IMR-90 (cell line): Measurements from ENCODE around the gene PABPC1L. TPM values are rescaled to one million over a fixed set of nuclear protein-coding genes. Genes with fewer than 3 reads are reported as not detected.

Source experiments
- ATAC-seq: fragments of 200-7000 bp; cut with Tn5 transposase; 2 replicates; pipeline ENCODE4 v1.9.1; 2020; ENCODE audit warnings: low read depth, mild to moderate bottlenecking, moderate library complexity
- BruUV-seq: library from RNA; stranded (reverse); fragments of 400-500 nt; replicated peaks from 2 replicates; lab custom pipeline; 2021; lab: Mats Ljungman, UMichigan
- CTCF ChIA-PET: fragments of 300-600 bp; formaldehyde crosslinking; extraction: SDS; loops from one replicate; lab custom pipeline; 2021; ENCODE audit warnings: antibody characterized with exemption; lab: Yijun Ruan, JAX
- POLR2A ChIA-PET: fragments of 300-600 bp; sonication (Branson Sonifier 250); formaldehyde crosslinking; loops from one replicate; lab custom pipeline; 2022; ENCODE audit warnings: antibody characterized with exemption; ENCODE audit not compliant: unreplicated experiment; lab: Charles Lee
- DNase-seq: peaks from one replicate; pipeline ENCODE4 v3.0.0; 2013
- H2AFZ ChIP-seq: replicated peaks from 2 replicates; pipeline ENCODE3; 2013; ENCODE audit warnings: low read length, mild to moderate bottlenecking; ENCODE audit not compliant: poor library complexity
- H2AK5ac ChIP-seq: 2 replicates; pipeline ENCODE4 v1.6.1; 2013; ENCODE audit warnings: low read depth, low read length, inconsistent platforms
- H2AK9ac ChIP-seq: replicated peaks from 2 replicates; pipeline ENCODE3; 2013; ENCODE audit warnings: mild to moderate bottlenecking, low read depth, low read length, moderate library complexity; ENCODE audit not compliant: poor library complexity
- H2BK120ac ChIP-seq: 2 replicates; pipeline ENCODE4 v1.6.1; 2013; ENCODE audit warnings: low read depth, low read length, inconsistent platforms
- H2BK15ac ChIP-seq: 3 replicates; pipeline ENCODE4 v1.6.1; 2013; ENCODE audit warnings: low read depth, low read length, inconsistent platforms
- H2BK20ac ChIP-seq: 2 replicates; pipeline ENCODE4 v1.6.1; 2013; ENCODE audit warnings: low read depth, mild to moderate bottlenecking, inconsistent platforms, low read length, moderate library complexity
- H2BK5ac ChIP-seq: 2 replicates; pipeline ENCODE4 v1.6.1; 2013; ENCODE audit warnings: mild to moderate bottlenecking, low read depth, low read length, inconsistent platforms; ENCODE audit not compliant: poor library complexity, severe bottlenecking
- H3K14ac ChIP-seq: replicated peaks from 2 replicates; pipeline ENCODE4 v1.6.1; 2013; ENCODE audit warnings: low read depth, low read length, inconsistent platforms
- H3K18ac ChIP-seq: 2 replicates; pipeline ENCODE4 v1.6.1; 2013; ENCODE audit warnings: low read depth, low read length, control low read depth
- H3K23ac ChIP-seq: 2 replicates; pipeline ENCODE4 v1.6.1; 2013; ENCODE audit warnings: low read depth, low read length, inconsistent platforms
- H3K27ac ChIP-seq: 2 replicates; pipeline ENCODE4 v1.5.1; 2013; ENCODE audit warnings: mild to moderate bottlenecking, control low read depth, low read length; ENCODE audit not compliant: insufficient read depth
- H3K27me3 ChIP-seq: 2 replicates; pipeline ENCODE4 v1.6.1; 2013; ENCODE audit warnings: low read length; ENCODE audit not compliant: control insufficient read depth, insufficient read depth
- H3K36me3 ChIP-seq: 2 replicates; pipeline ENCODE4 v1.6.1; 2013; ENCODE audit warnings: low read length, mixed read lengths; ENCODE audit not compliant: control insufficient read depth, insufficient read depth
- H3K4ac ChIP-seq: 2 replicates; pipeline ENCODE4 v1.6.1; 2013; ENCODE audit warnings: low read depth, low read length, inconsistent platforms
- H3K4me1 ChIP-seq: 2 replicates; pipeline ENCODE4 v1.6.1; 2013; ENCODE audit warnings: low read length, mixed read lengths; ENCODE audit not compliant: control insufficient read depth, insufficient read depth
- H3K4me2 ChIP-seq: 2 replicates; pipeline ENCODE4 v1.6.1; 2013; ENCODE audit warnings: low read depth, mild to moderate bottlenecking, control low read depth, low read length, moderate library complexity
- H3K4me3 ChIP-seq: 2 replicates; pipeline ENCODE4 v1.5.1; 2013; ENCODE audit warnings: low read depth, mild to moderate bottlenecking, control low read depth, low read length, moderate library complexity; ENCODE audit not compliant: insufficient read depth
- H3K56ac ChIP-seq: 2 replicates; pipeline ENCODE4 v1.6.1; 2013; ENCODE audit warnings: low read length, inconsistent platforms; ENCODE audit not compliant: insufficient read depth; ENCODE audit errors: extremely low read depth
- H3K79me1 ChIP-seq, 2 experiments: 2 replicates each; pipeline ENCODE4 v1.6.1; 2013; ENCODE audit warnings: low read length in 2 of 2, inconsistent platforms in 1 of 2, low read depth in 1 of 2
- H3K9ac ChIP-seq: 2 replicates; pipeline ENCODE4 v1.6.1; 2013; ENCODE audit warnings: low read depth, low read length, control low read depth
- H3K9me1 ChIP-seq: 2 replicates; pipeline ENCODE4 v1.6.1; 2013; ENCODE audit warnings: low read length, inconsistent platforms; ENCODE audit not compliant: insufficient read depth
- H3K9me3 ChIP-seq: 2 replicates; pipeline ENCODE4 v1.6.1; 2013; ENCODE audit warnings: low read length; ENCODE audit not compliant: control insufficient read depth, insufficient read depth
- H4K20me1 ChIP-seq: 2 replicates; pipeline ENCODE4 v1.6.1; 2013; ENCODE audit warnings: low read length, inconsistent platforms; ENCODE audit not compliant: insufficient read depth
- H4K5ac ChIP-seq: 2 replicates; pipeline ENCODE4 v1.6.1; 2013; ENCODE audit warnings: mild to moderate bottlenecking, low read depth, low read length, control low read depth
- H4K8ac ChIP-seq, 2 experiments: 2 replicates each; pipeline ENCODE4 v1.6.1; 2013; ENCODE audit warnings: low read depth in 2 of 2, low read length in 2 of 2, control low read depth in 1 of 2, inconsistent platforms in 1 of 2
- H4K91ac ChIP-seq: 2 replicates; pipeline ENCODE4 v1.6.1; 2013; ENCODE audit warnings: low read depth, low read length, inconsistent platforms; ENCODE audit not compliant: insufficient read depth
- CEBPB ChIP-seq: IDR thresholded peaks from 2 replicates; pipeline ENCODE4 v1.6.1; 2012; ENCODE audit warnings: low read depth, low read length, improper control_type of control experiment
- CHD1 ChIP-seq: IDR thresholded peaks from 2 replicates; pipeline ENCODE4 v1.6.1; 2012; ENCODE audit warnings: low read depth, low read length, improper control_type of control experiment
- CTCF ChIP-seq: conservative IDR thresholded peaks from 2 replicates; pipeline ENCODE4 v1.5.1; 2012; ENCODE audit warnings: mild to moderate bottlenecking, low read depth, low read length, improper control_type of control experiment
- FOS ChIP-seq: fragments of 150-350 bp; IDR thresholded peaks from 2 replicates; pipeline ENCODE4 v1.6.1; 2016; ENCODE audit warnings: low read depth, low read length
- MXI1 ChIP-seq: IDR thresholded peaks from 2 replicates; pipeline ENCODE4 v1.6.1; 2012; ENCODE audit warnings: low read depth, mild to moderate bottlenecking, low read length, moderate library complexity, borderline replicate concordance
- NFE2L2 ChIP-seq: fragments of 150-350 bp; IDR thresholded peaks from 2 replicates; pipeline ENCODE4 v1.6.1; 2016; ENCODE audit warnings: low read depth, mild to moderate bottlenecking, low read length
- RFX5 ChIP-seq: IDR thresholded peaks from 2 replicates; pipeline ENCODE4 v1.8.0; 2012; ENCODE audit warnings: low read depth, mild to moderate bottlenecking, low read length, moderate library complexity
- SMC3 ChIP-seq: fragments of 150-350 bp; IDR thresholded peaks from 2 replicates; pipeline ENCODE4 v1.6.1; 2016; ENCODE audit warnings: low read depth, mild to moderate bottlenecking, antibody characterized with exemption, low read length, moderate library complexity
- USF2 ChIP-seq: fragments of 150-350 bp; IDR thresholded peaks from 2 replicates; pipeline ENCODE4 v1.6.1; 2017; ENCODE audit warnings: mild to moderate bottlenecking, antibody characterized with exemption, low read length, low read depth
- WGBS, 2 experiments: methylation state at CpG; one replicate each; pipeline versions ENCODE4 v1.1.5 to v1.1.7; 2013; ENCODE audit warnings: missing lambda C conversion rate in 2 of 2; ENCODE audit not compliant: insufficient read length in 1 of 2; ENCODE audit errors: extremely low coverage in 2 of 2; 5-methylcytosine and 5-hydroxymethylcytosine counted together
- dilution Hi-C: fragments of 300-500 bp; cut with HindIII; formaldehyde crosslinking; loops from one replicate; pipeline ENCODE4 v1.14.3; 2018; ENCODE audit warnings: low sequenced_read_pairs; ENCODE audit not compliant: unreplicated experiment
- in situ Hi-C: fragments of 300-500 bp; cut with MboI; formaldehyde crosslinking; loops from 3 replicates; pipeline ENCODE4 v1.14.3; 2019; ENCODE audit warnings: low sequenced_read_pairs, inconsistent platforms, mixed read lengths
- intact Hi-C: fragments of 100-400 bp; cut with micrococcal nuclease; formaldehyde crosslinking; loops from 2 replicates; pipeline ENCODE4 v1.10.0; 2022
- polyA plus RNA-seq, 3 experiments: library from polyadenylated mRNA; depleted of rRNA; stranded (reverse); fragments of >200 nt; gene quantifications; 2 replicates each; pipeline ENCODE4 v1.2.3, GENCODE V29; 2012; ENCODE audit warnings: low replicate concordance in 1 of 3
- total RNA-seq: library from RNA; depleted of rRNA; stranded (reverse); fragments of >200 nt; gene quantifications from 2 replicates; pipeline ENCODE4 v1.2.3, GENCODE V29; 2012

The PABPC1L gene
- total and polyA plus RNA-seq, 2 of the 4 experiments (the other 2 are of a cell fraction), result 6.1 to 82.4 TPM

- no peak overlapping the region for H3K18ac ChIP-seq
- H3K36me3 ChIP-seq, result peaks cover 53% of the 10 kb centered on the region
- H2BK20ac ChIP-seq, result no peak overlapping the region
- no peak overlapping the region for H3K4ac ChIP-seq
- peaks cover 6% of the 10 kb centered on the region; the same call in 1 of the 2 replicates for H3K9me1 ChIP-seq
- H3K27me3 ChIP-seq, result no peaks in the 10 kb centered on the region
- in situ Hi-C loops (no loop called here), intact Hi-C loops (no loop called here), dilution Hi-C loops (no loop called here)
- no peaks in the 10 kb centered on the region for H3K9me3 ChIP-seq
- CTCF ChIA-PET, result no interaction called here
- no peak overlapping the region for H3K14ac ChIP-seq
- H4K8ac ChIP-seq, result no peak overlapping the region
- no peaks in the 10 kb centered on the region for H4K20me1 ChIP-seq
- no peak for DNase-seq
- H3K4me2 ChIP-seq, result no peak overlapping the region
- WGBS, 2 experiments, result 83% methylated on average over 1 of the region's 9 CpGs; no CpG with 5 or more reads in 1 of the 2 experiments
- no peak overlapping the region for H3K23ac ChIP-seq
- no peak overlapping the region for H3K9ac ChIP-seq
- no peak overlapping the region for H2BK15ac ChIP-seq
- no peak overlapping the region for H3K27ac ChIP-seq
- no peak overlapping the region for H2AFZ ChIP-seq
- no peaks in the 10 kb centered on the region for H3K4me1 ChIP-seq
- H3K79me1 ChIP-seq, result peaks cover 0 to 4% of the 10 kb centered on the region in 2 experiments; a peak in 1 of 4 replicates
- no peak overlapping the region for H2AK5ac ChIP-seq
- ATAC-seq, result no peak
- no TSS peak for BruUV-seq
- H4K5ac ChIP-seq, result no peak overlapping the region
- TF ChIP-seq RFX5 (no peak), CEBPB (no peak), CHD1 (no peak), SMC3 (no peak), FOS (no peak), USF2 (no peak), CTCF (no peak), MXI1 (no peak), NFE2L2 (no peak)
- POLR2A ChIA-PET, result no interaction called here
- H2BK5ac ChIP-seq, result no peak overlapping the region
- H4K91ac ChIP-seq, result no peak overlapping the region
- no peak overlapping the region for H3K56ac ChIP-seq
- no peak overlapping the region for H2AK9ac ChIP-seq
- no peak overlapping the region for H3K4me3 ChIP-seq
- no peak overlapping the region for H2BK120ac ChIP-seq
These were observed 28.8 kb downstream of the PABPC1L start for GRCh38 chr20:44938637-44939036.
